Breast epithelium (tissue), 3 donors: Measurements from ENCODE around the gene SPOCK3.

Experiments used
- POLR2A ChIP-seq: fragments of 450-650 bp; IDR thresholded peaks from one replicate; pipeline ENCODE4 v1.6.1; 2016; ENCODE audit warnings: antibody characterized with exemption, mild to moderate bottlenecking, moderate library complexity
- POLR2AphosphoS5 ChIP-seq, 3 donors: sonication (generic); formaldehyde crosslinking; IDR thresholded peaks; one replicate each; pipeline ENCODE4 v1.6.1; 2017; ENCODE audit warnings: antibody characterized with exemption in 3 of 3
- TF ChIP-seq, protein P1 (sequence below), 3 donors: fragments of 450-650 bp; IDR thresholded peaks; one replicate each; pipeline ENCODE4 v1.5.1; 2016 to 2017; ENCODE audit warnings: antibody characterized with exemption in 3 of 3, mild to moderate bottlenecking in 3 of 3, moderate library complexity in 3 of 3

GRCh38 chr4:166798126-166798525, 436.2 kb downstream of the SPOCK3 start:
- TF ChIP-seq, protein P1, sequence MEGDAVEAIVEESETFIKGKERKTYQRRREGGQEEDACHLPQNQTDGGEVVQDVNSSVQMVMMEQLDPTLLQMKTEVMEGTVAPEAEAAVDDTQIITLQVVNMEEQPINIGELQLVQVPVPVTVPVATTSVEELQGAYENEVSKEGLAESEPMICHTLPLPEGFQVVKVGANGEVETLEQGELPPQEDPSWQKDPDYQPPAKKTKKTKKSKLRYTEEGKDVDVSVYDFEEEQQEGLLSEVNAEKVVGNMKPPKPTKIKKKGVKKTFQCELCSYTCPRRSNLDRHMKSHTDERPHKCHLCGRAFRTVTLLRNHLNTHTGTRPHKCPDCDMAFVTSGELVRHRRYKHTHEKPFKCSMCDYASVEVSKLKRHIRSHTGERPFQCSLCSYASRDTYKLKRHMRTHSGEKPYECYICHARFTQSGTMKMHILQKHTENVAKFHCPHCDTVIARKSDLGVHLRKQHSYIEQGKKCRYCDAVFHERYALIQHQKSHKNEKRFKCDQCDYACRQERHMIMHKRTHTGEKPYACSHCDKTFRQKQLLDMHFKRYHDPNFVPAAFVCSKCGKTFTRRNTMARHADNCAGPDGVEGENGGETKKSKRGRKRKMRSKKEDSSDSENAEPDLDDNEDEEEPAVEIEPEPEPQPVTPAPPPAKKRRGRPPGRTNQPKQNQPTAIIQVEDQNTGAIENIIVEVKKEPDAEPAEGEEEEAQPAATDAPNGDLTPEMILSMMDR (IDR thresholded peaks at IDR 0.05): no peak
- TF ChIP-seq POLR2A (no peak), POLR2AphosphoS5 (IDR thresholded peaks at IDR 0.05) (no peak)
